Endometrial microvascular endothelial cells (primary cell): Measurements from ENCODE around the gene DTWD2. TPM values are rescaled to one million over a fixed set of nuclear protein-coding genes. Genes with fewer than 3 reads are reported as not detected.
"Not testable (repeated sequence)": the region's sequence is repeated elsewhere in the genome, so short reads cannot be mapped to it uniquely, and the experiment has no call there.

Source experiments
- in situ Hi-C: cut with HindIII; loops from 2 replicates; pipeline ENCODE4 v1.10.0; 2017; ENCODE audit warnings: low sequenced_read_pairs, low pct_unique_long_range_greater_than_20kb; ENCODE audit errors: inconsistent ontology term
- total RNA-seq: library from RNA; depleted of rRNA; stranded (reverse); fragments of >200 nt; gene quantifications from one replicate; pipeline ENCODE4 v1.2.3, GENCODE V29; 2015; ENCODE audit errors: inconsistent ontology term

DTWD2 gene
- total RNA-seq, 1 donor from 2014 or later: 0.84 TPM

- in situ Hi-C loops: no loop called here
These were observed 20.8 kb upstream of the DTWD2 start for GRCh38 chr5:119009131-119009530.

GRCh38 chr5:118999696-119000095 lies 11.3 kb upstream of the DTWD2 start:
- in situ Hi-C loops: no loop called here

GRCh38 chr5:118998861-118999260 lies 10.5 kb upstream of the DTWD2 start:
- in situ Hi-C loops: not testable (repeated sequence)

GRCh38 chr5:118996098-118996497 lies 7.8 kb upstream of the DTWD2 start:
- in situ Hi-C loops: no loop called here

- in situ Hi-C loops: no loop called here
These were observed 6.2 kb upstream of the DTWD2 start for GRCh38 chr5:118994595-118994994.

GRCh38 chr5:118993118-118993517 lies 4.8 kb upstream of the DTWD2 start:
- in situ Hi-C loops: not testable (repeated sequence)

- in situ Hi-C loops: not testable (repeated sequence)
These were observed 3.7 kb upstream of the DTWD2 start for GRCh38 chr5:118992055-118992454.

- in situ Hi-C loops: no loop called here
These were observed 2.2 kb upstream of the DTWD2 start for GRCh38 chr5:118990582-118990981.

- in situ Hi-C loops: no loop called here
These were observed 1.5 kb upstream of the DTWD2 start for GRCh38 chr5:118989816-118990215.

- in situ Hi-C loops: no loop called here
These were observed 476 bp upstream of the DTWD2 start for GRCh38 chr5:118988866-118989180.

- in situ Hi-C loops: no loop called here
These were observed 3.7 kb downstream of the DTWD2 start for GRCh38 chr5:118984602-118985001.

GRCh38 chr5:118981783-118982182 lies 6.6 kb downstream of the DTWD2 start:
- in situ Hi-C loops: no loop called here

GRCh38 chr5:118980438-118980837 lies 7.9 kb downstream of the DTWD2 start:
- in situ Hi-C loops: no loop called here

GRCh38 chr5:118980017-118980416 lies 8.3 kb downstream of the DTWD2 start:
- in situ Hi-C loops: no loop called here

GRCh38 chr5:118973779-118974445 lies 14.4 kb downstream of the DTWD2 start:
- in situ Hi-C loops: not testable (repeated sequence)

GRCh38 chr5:118968925-118969375 lies 19.4 kb downstream of the DTWD2 start:
- in situ Hi-C loops: no loop called here

GRCh38 chr5:118968406-118968911 lies 19.9 kb downstream of the DTWD2 start:
- in situ Hi-C loops: no loop called here

GRCh38 chr5:118967059-118967508 lies 21.3 kb downstream of the DTWD2 start:
- in situ Hi-C loops: no loop called here

- in situ Hi-C loops: no loop called here
These were observed 22.5 kb downstream of the DTWD2 start for GRCh38 chr5:118965890-118966289.

GRCh38 chr5:118964970-118965369 lies 23.4 kb downstream of the DTWD2 start:
- in situ Hi-C loops: not testable (repeated sequence)

GRCh38 chr5:118964388-118964787 lies 24.0 kb downstream of the DTWD2 start:
- in situ Hi-C loops: not testable (repeated sequence)
